Adrenal gland (tissue), 12 donors: ENCODE data around the gene ABLIM2. TPM values are rescaled to one million over a fixed set of nuclear protein-coding genes. Genes with fewer than 3 reads are reported as not detected.

Experiments
- DNase-seq, 7 donors: peaks; one replicate each; pipeline ENCODE4 v3.0.0-alpha.2; 2019 to 2020
- H3K27ac ChIP-seq, 5 donors: fragments of 200-600 bp; sonication (generic) in 4 of 5; 1 replicate in 3 of 5; 2 replicates in 2 of 5; pipeline versions ENCODE4 v1.5.1 to v1.8.0; 2016 to 2020; ENCODE audit warnings: mild to moderate bottlenecking in 1 of 5
- H3K27me3 ChIP-seq: fragments of 200-600 bp; 2 replicates; pipeline ENCODE4 v1.8.0; 2021
- H3K36me3 ChIP-seq, 2 donors: fragments of 200-600 bp; replicated peaks in 1 of 2; 1 replicate in 1 of 2; 2 replicates in 1 of 2; pipeline versions ENCODE4 v1.5.1 to v1.8.0; 2018 to 2022
- H3K4me1 ChIP-seq, 2 donors: fragments of 200-600 bp; replicated peaks in 1 of 2; 1 replicate in 1 of 2; 2 replicates in 1 of 2; pipeline versions ENCODE4 v1.5.1 to v1.8.0; 2018 to 2021
- H3K4me3 ChIP-seq, 4 donors: fragments of 200-600 bp; sonication (generic) in 3 of 4; one replicate each; pipeline ENCODE4 v1.5.1; 2016 to 2018
- H3K9me3 ChIP-seq, 3 donors: fragments of 200-600 bp; sonication (generic) in 1 of 3; replicated peaks in 1 of 3; 1 replicate in 2 of 3; 2 replicates in 1 of 3; pipeline versions ENCODE4 v1.5.1 to v1.8.0; 2016 to 2021
- POLR2A ChIP-seq, 2 donors: fragments of 450-650 bp; IDR thresholded peaks; one replicate each; pipeline ENCODE4 v1.6.1; 2017; ENCODE audit warnings: antibody characterized with exemption in 2 of 2, mild to moderate bottlenecking in 2 of 2, moderate library complexity in 1 of 2
- WGBS, 4 donors: extraction: QIAGEN DNeasy Blood & Tissue Kit in 2 of 4; methylation state at CpG; one replicate each; pipeline versions ENCODE4 v1.1.5 to v1.1.7; 2013 to 2017; 5-methylcytosine and 5-hydroxymethylcytosine counted together
- intact Hi-C, 2 donors: fragments of 100-400 bp; cut with DNase I; formaldehyde crosslinking; loops; one replicate each; pipeline versions ENCODE4 v1.14.1 to v1.15.0; 2022 to 2023
- polyA plus RNA-seq, 3 donors: library from polyadenylated mRNA; stranded (reverse); fragments of 200-250 nt in 2 of 3; fragments of 350-450 nt in 1 of 3; fragmentation: Illumina TruSeq in 1 of 3; extraction: RNeasy Lipid Tissue Mini Kit (QIAGEN cat#74804) in 1 of 3; gene quantifications; one replicate each; pipeline ENCODE4 v1.2.3, GENCODE V29; 2013 to 2014
- total RNA-seq, 9 donors: library from RNA; depleted of rRNA in 4 of 9; stranded (reverse); fragments of >200 nt in 4 of 9; fragments of 120-200 nt in 1 of 9; fragmentation: NEBNext Ultra II Directional in 1 of 9; extraction: Animal tissue kit (Norgen Biotek cat#: 25700) in 1 of 9; gene quantifications; one replicate each; pipeline versions ENCODE4 v1.1.0 to v1.2.4, GENCODE V29; 2013 to 2023
- TF ChIP-seq, protein P1 (sequence below), 6 experiments: fragments of 450-650 bp in 4 of 6; fragments of 200-600 bp in 2 of 6; sonication (generic) in 1 of 6; IDR thresholded peaks; 1 replicate in 5 of 6; 2 replicates in 1 of 6; pipeline versions ENCODE4 v1.5.1 to v1.8.0; 2016 to 2021; ENCODE audit warnings: antibody characterized with exemption in 6 of 6, mild to moderate bottlenecking in 2 of 6, moderate library complexity in 1 of 6
- donor health status: healthy with polysubstance abuse.
- donor health status: Bipolar disorder and iron deficiency.
- donor health status: DM: yes; HTN: yes; CAD: no.
- donor health status: DM: no; HTN: no; CAD: no.
- donor health status: DM: no; HTN: no; CAD: no.
- donor health status: DM: yes; HTN: yes; CAD: no.

Gene ABLIM2
- total and polyA plus RNA-seq, 12 donors: 5.8 to 31.2 (median 14.6) TPM

DNA sequence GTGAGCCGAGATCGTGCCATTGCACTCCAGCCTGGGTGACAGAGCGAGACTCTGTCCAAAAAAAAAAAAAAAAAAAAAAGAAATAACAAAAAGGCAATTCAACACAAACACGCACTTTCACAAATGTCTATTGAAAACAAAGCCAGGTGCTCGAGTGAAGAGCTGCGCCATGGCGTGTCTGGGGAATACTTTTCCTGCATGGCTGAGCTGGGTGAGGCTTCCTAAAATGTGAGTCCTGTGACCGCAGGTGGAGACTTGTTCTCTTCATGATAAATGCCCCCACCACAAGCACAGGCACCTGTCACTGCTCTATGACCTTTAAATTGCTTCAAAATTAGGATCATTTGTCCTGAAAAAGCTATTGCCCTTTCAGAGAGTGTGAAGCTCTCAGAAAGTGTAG is 4.0 kb upstream of the ABLIM2 start:
- no peak overlapping the region for H3K4me3 ChIP-seq
- TF ChIP-seq, protein P1, sequence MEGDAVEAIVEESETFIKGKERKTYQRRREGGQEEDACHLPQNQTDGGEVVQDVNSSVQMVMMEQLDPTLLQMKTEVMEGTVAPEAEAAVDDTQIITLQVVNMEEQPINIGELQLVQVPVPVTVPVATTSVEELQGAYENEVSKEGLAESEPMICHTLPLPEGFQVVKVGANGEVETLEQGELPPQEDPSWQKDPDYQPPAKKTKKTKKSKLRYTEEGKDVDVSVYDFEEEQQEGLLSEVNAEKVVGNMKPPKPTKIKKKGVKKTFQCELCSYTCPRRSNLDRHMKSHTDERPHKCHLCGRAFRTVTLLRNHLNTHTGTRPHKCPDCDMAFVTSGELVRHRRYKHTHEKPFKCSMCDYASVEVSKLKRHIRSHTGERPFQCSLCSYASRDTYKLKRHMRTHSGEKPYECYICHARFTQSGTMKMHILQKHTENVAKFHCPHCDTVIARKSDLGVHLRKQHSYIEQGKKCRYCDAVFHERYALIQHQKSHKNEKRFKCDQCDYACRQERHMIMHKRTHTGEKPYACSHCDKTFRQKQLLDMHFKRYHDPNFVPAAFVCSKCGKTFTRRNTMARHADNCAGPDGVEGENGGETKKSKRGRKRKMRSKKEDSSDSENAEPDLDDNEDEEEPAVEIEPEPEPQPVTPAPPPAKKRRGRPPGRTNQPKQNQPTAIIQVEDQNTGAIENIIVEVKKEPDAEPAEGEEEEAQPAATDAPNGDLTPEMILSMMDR (IDR thresholded peaks at IDR 0.05): no peak
- no peak for TF ChIP-seq POLR2A (IDR thresholded peaks at IDR 0.05)
- intact Hi-C loops: loop anchor here in 1 of 2 donors (10.0 kb wide), 1 partner anchor 262 kb away; no protein-coding TSS in a partner anchor
- no peak overlapping the region for H3K27ac ChIP-seq
- H3K4me1 ChIP-seq: peaks cover 11 to 18% of the 10 kb centered on the region in 2 donors
- DNase-seq: no peak
- no peaks in the 10 kb centered on the region for H3K27me3 ChIP-seq
- H3K36me3 ChIP-seq: no peaks in the 10 kb centered on the region
- WGBS, 4 donors: 76 to 85% (median 82%) methylated on average over 8 of the region's 8 CpGs
- no peaks in the 10 kb centered on the region for H3K9me3 ChIP-seq

GRCh38 chr4:8160572-8160971 is 2.0 kb upstream of the ABLIM2 start:
- TF ChIP-seq POLR2A (IDR thresholded peaks at IDR 0.05): no peak
- TF ChIP-seq, protein P1 (IDR thresholded peaks at IDR 0.05): no peak
- no peaks in the 10 kb centered on the region for H3K36me3 ChIP-seq
- no peaks in the 10 kb centered on the region for H3K27me3 ChIP-seq
- H3K9me3 ChIP-seq: no peaks in the 10 kb centered on the region
- DNase-seq: no peak
- WGBS, 4 donors: 67 to 88% (median 76%) methylated on average over 3 of the region's 3 CpGs
- no peak overlapping the region for H3K4me3 ChIP-seq
- H3K4me1 ChIP-seq: peaks cover 11 to 21% of the 10 kb centered on the region in 2 donors
- intact Hi-C loops: loop anchor here in 1 of 2 donors (10.0 kb wide), 1 partner anchor 264 kb away; no protein-coding TSS in a partner anchor
- H3K27ac ChIP-seq: no peak overlapping the region

GRCh38 chr4:8160233-8160560 is 1.6 kb upstream of the ABLIM2 start:
- WGBS, 4 donors: 93 to 96% (median 95%) methylated on average over 3 to 4 of the region's 4 CpGs
- DNase-seq: no peak

GRCh38 chr4:8159537-8160232 is 1.1 kb upstream of the ABLIM2 start:
- H3K4me3 ChIP-seq: peak overlapping the region; percentile 33 to 82 (median 56)
- intact Hi-C loops: loop anchor here in 1 of 2 donors (10.0 kb wide), 1 partner anchor 265 kb away; no protein-coding TSS in a partner anchor
- WGBS, 4 donors: 21 to 32% (median 30%) methylated on average over 10 to 13 of the region's 13 CpGs

More at GRCh38 chr4:8160233-8160560, 1.6 kb upstream of the ABLIM2 start:
- intact Hi-C loops: loop anchor here in 1 of 2 donors (10.0 kb wide), 1 partner anchor 265 kb away; no protein-coding TSS in a partner anchor
- Histone ChIP-seq H3K4me3 (no peak overlapping the region), H3K27me3 (no peaks in the 10 kb centered on the region), H3K4me1 (peaks cover 11 to 21% of the 10 kb centered on the region in 2 donors), H3K9me3 (no peaks in the 10 kb centered on the region), H3K36me3 (no peaks in the 10 kb centered on the region), H3K27ac (no peak overlapping the region)
- TF ChIP-seq POLR2A (IDR thresholded peaks at IDR 0.05): no peak
- TF ChIP-seq, protein P1 (IDR thresholded peaks at IDR 0.05): no peak

More at GRCh38 chr4:8159537-8160232, 1.1 kb upstream of the ABLIM2 start:
- no peak for DNase-seq
- Histone ChIP-seq H3K4me1 (peaks cover 11 to 21% of the 10 kb centered on the region in 2 donors), H3K9me3 (no peaks in the 10 kb centered on the region), H3K36me3 (no peaks in the 10 kb centered on the region), H3K27ac (peak overlapping the region in 2 of 5 donors; percentile 25 to 71), H3K27me3 (no peaks in the 10 kb centered on the region)
- TF ChIP-seq POLR2A (IDR thresholded peaks at IDR 0.05): no peak
- TF ChIP-seq, protein P1 (IDR thresholded peaks at IDR 0.05): peak in 1 of 6 experiments; percentile 8
